ENCODE measurements around the gene TNFAIP8. TPM values are rescaled to one million over a fixed set of nuclear protein-coding genes. Genes with fewer than 3 reads are reported as not detected.

Gene TNFAIP8
- total and polyA plus RNA-seq, 2 experiments from 2014 or later, result 21.9 to 24.9 TPM

DNA sequence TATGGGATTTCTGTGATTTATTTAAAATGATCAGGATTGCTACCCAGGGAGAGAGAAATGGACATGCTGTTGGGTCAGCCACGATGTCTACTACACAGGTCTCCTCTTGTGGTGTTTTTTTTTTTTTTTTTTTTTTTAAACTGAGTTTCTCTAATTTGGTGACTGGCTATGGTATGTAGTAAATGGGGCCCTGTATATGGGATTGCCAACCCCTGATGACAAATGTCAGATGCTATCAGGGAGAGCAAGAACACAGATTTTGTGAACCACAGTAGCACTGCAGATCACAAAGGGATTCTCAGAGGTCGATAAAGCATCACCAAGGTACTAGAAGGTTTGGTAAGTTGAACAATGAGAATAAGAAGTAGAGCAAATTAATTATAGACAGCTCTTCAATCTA, 16.5 kb upstream of the TNFAIP8 start:
- H3K36me3 ChIP-seq, result no peaks in the 10 kb centered on the region
- H3K4me1 ChIP-seq (ENCODE audit: low read depth), result peaks cover 53% of the 10 kb centered on the region
- H3K9me3 ChIP-seq (ENCODE audit: low read depth), result no peaks in the 10 kb centered on the region
- no peak overlapping the region for H3K27ac ChIP-seq
- DNase-seq (ENCODE audit: low read depth in 1 of 2, low spot score in 1 of 2), result no peak
- TF ChIP-seq, protein P1, sequence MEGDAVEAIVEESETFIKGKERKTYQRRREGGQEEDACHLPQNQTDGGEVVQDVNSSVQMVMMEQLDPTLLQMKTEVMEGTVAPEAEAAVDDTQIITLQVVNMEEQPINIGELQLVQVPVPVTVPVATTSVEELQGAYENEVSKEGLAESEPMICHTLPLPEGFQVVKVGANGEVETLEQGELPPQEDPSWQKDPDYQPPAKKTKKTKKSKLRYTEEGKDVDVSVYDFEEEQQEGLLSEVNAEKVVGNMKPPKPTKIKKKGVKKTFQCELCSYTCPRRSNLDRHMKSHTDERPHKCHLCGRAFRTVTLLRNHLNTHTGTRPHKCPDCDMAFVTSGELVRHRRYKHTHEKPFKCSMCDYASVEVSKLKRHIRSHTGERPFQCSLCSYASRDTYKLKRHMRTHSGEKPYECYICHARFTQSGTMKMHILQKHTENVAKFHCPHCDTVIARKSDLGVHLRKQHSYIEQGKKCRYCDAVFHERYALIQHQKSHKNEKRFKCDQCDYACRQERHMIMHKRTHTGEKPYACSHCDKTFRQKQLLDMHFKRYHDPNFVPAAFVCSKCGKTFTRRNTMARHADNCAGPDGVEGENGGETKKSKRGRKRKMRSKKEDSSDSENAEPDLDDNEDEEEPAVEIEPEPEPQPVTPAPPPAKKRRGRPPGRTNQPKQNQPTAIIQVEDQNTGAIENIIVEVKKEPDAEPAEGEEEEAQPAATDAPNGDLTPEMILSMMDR (IDR thresholded peaks at IDR 0.05; ENCODE audit: low read depth, low read length), result no peak
- no peaks in the 10 kb centered on the region for H3K27me3 ChIP-seq
- no peak overlapping the region for H3K4me3 ChIP-seq

DNA sequence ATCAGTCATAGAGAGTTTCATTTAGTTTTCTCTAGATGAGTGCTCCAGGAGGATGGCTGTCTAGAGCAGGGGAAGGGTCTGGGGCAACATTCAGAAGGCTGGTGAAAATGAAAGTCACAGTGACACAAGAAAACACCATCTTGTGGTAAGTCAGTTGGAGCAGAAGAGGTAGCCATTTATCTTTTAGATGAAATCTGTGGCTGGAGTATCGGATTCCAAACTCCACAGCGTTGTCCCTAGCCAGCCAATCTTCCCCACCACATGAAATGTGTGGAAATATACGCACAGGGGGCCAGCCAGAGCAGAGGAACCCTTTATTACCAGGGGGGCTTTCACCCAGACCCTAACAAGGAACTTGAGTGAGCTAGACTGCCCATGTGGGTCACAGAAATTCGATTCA, 15.9 kb upstream of the TNFAIP8 start:
- Histone ChIP-seq H3K27me3 (no peaks in the 10 kb centered on the region), H3K9me3 (ENCODE audit: low read depth) (no peaks in the 10 kb centered on the region), H3K27ac (peak overlapping the region; percentile 51), H3K4me3 (no peak overlapping the region), H3K36me3 (no peaks in the 10 kb centered on the region), H3K4me1 (ENCODE audit: low read depth) (peaks cover 53% of the 10 kb centered on the region)
- DNase-seq (ENCODE audit: low read depth in 1 of 2, low spot score in 1 of 2), result no peak
- TF ChIP-seq, protein P1 (IDR thresholded peaks at IDR 0.05; ENCODE audit: low read depth, low read length), result no peak

DNA sequence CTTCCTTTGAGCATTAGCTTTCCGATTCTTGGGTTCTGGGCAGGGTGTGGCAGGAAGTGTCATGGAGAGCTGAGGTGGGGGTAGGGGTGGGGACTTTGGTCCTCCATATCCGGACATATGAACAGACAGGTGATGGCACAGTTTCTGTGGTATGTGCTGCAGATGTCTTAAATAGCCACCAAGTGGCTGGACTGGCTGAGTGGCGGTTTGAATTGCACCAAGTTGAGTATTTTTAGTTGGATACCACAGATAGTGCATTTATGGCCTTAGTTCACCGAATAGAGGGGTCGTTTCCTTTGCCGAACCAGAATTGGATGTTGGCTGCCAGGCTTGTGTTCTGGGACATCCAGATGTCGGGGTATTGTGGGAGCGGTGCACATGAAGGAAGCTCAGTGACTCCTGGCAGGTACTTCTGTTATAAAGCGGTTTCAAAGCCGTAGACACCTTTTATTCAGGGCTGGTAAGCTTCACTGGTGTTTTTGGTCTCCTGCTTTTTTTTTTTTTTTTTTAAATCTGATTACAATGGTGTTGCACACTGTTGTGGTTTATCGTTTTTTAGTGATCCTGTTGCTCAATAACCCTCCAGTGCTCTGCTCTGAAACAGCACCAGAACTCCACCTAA, 15.1 kb upstream of the TNFAIP8 start:
- Histone ChIP-seq H3K9me3 (ENCODE audit: low read depth) (no peaks in the 10 kb centered on the region), H3K36me3 (no peaks in the 10 kb centered on the region), H3K4me3 (no peak overlapping the region), H3K27ac (peak overlapping the region; percentile 51), H3K27me3 (no peaks in the 10 kb centered on the region), H3K4me1 (ENCODE audit: low read depth) (peaks cover 53% of the 10 kb centered on the region)
- TF ChIP-seq, protein P1 (IDR thresholded peaks at IDR 0.05; ENCODE audit: low read depth, low read length), result no peak
- no peak for DNase-seq (ENCODE audit: low read depth in 1 of 2, low spot score in 1 of 2)

DNA sequence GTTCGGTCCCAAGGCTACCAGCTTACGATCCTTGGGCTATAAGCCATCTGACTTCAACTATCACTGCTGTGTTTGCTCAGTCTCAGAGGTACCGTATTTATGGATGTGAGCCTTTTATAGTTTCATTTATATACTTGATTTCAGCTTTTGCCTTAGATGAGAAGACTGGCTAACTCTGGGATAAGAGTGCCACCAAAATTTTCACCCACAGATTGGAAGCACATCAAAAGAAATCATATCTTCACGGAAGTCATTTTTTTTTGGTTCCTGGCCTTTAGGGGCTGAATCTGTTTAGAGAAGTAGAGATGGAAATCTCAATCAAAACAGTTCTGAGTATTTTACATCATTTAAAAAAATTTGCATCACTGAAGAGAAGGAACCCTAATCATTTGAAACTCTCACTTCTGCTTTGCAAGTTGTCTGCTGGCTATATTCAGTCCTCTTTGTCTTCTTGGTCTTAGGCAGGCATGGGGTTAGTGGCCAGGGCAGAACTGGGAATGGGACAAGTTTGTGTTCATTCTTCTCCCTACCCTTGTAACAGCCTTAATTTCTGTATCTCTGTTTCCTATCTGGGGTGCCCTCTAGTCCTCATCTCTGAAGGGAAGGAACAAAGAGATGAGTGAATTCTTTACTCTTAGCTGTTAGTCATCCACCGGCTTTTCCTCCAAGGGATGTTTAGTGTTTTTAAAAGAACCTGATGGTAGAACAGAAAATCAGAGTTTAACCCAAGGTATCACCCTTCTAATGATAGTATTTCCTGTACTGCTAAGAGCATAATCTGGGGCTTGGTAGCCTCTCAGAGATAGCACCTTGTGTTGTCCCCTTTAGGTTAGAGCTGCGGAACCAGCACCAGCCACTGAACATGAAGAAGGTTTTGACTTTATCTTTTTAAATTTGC, 14.1 kb upstream of the TNFAIP8 start:
- Histone ChIP-seq H3K4me3 (no peak overlapping the region), H3K9me3 (ENCODE audit: low read depth) (no peaks in the 10 kb centered on the region), H3K4me1 (ENCODE audit: low read depth) (peaks cover 48% of the 10 kb centered on the region), H3K27me3 (no peaks in the 10 kb centered on the region), H3K27ac (no peak overlapping the region), H3K36me3 (no peaks in the 10 kb centered on the region)
- no peak for DNase-seq (ENCODE audit: low read depth in 1 of 2, low spot score in 1 of 2)
- TF ChIP-seq, protein P1 (IDR thresholded peaks at IDR 0.05; ENCODE audit: low read depth, low read length), result no peak

DNA sequence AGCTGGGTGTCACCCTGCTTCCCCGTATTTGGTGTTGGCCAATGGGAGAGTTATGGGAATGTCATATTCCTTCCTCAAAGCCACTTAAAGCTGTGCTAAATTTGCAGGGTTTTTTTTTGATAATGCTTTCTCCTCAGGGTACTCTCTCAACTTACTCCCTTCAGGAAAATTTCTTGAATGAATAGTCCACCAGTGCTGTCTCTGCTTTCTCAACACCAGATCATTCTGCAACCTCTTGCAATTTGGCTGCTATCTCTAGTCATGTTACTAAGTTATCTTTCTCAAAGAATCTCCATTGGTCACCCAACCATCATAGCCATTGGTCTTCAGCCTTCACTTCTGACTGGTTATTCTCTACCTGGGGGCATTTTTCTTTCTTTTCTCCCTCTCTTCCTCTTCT, 13.4 kb upstream of the TNFAIP8 start:
- H3K9me3 ChIP-seq (ENCODE audit: low read depth), result no peaks in the 10 kb centered on the region
- TF ChIP-seq, protein P1 (IDR thresholded peaks at IDR 0.05; ENCODE audit: low read depth, low read length), result no peak

More for the DNA sequence above, 13.4 kb upstream of the TNFAIP8 start:
- DNase-seq (ENCODE audit: low read depth in 1 of 2, low spot score in 1 of 2), result no peak
- H3K27ac ChIP-seq, result no peak overlapping the region
- H3K4me1 ChIP-seq (ENCODE audit: low read depth), result peaks cover 41% of the 10 kb centered on the region
- no peak overlapping the region for H3K4me3 ChIP-seq
- H3K27me3 ChIP-seq, result no peaks in the 10 kb centered on the region
- no peaks in the 10 kb centered on the region for H3K36me3 ChIP-seq
